Breast epithelium (tissue), 4 donors: ENCODE results near the gene WWC2. TPM values are rescaled to one million over a fixed set of nuclear protein-coding genes. Genes with fewer than 3 reads are reported as not detected.

Experiments
- DNase-seq, 2 donors: peaks; one replicate each; pipeline ENCODE4 v3.0.0-alpha.2; 2019; ENCODE audit warnings: low spot score in 2 of 2
- H3K27ac ChIP-seq, 2 donors: fragments of 200-600 bp; sonication (generic) in 1 of 2; one replicate each; pipeline ENCODE4 v1.5.1; 2016 to 2019; ENCODE audit warnings: mild to moderate bottlenecking in 1 of 2
- H3K27me3 ChIP-seq, 2 donors: fragments of 200-600 bp; sonication (generic) in 1 of 2; one replicate each; pipeline versions ENCODE4 v1.5.1 to v1.6.0; 2017 to 2019; ENCODE audit warnings: control low read depth in 1 of 2, mild to moderate bottlenecking in 1 of 2
- H3K36me3 ChIP-seq: fragments of 200-600 bp; one replicate; pipeline ENCODE4 v1.5.1; 2019
- H3K4me1 ChIP-seq, 2 donors: fragments of 200-600 bp; sonication (generic); one replicate each; pipeline ENCODE4 v1.5.1; 2016 to 2019; ENCODE audit warnings: control low read depth in 1 of 2
- H3K4me3 ChIP-seq, 3 donors: fragments of 200-600 bp; sonication (generic); 1 replicate in 2 of 3; 2 replicates in 1 of 3; pipeline ENCODE4 v1.5.1; 2016 to 2019; ENCODE audit warnings: mild to moderate bottlenecking in 3 of 3, moderate library complexity in 2 of 3
- H3K9me3 ChIP-seq, 2 donors: fragments of 200-600 bp; sonication (generic) in 1 of 2; one replicate each; pipeline ENCODE4 v1.5.1; 2016 to 2019; ENCODE audit warnings: control low read depth in 1 of 2
- POLR2A ChIP-seq: fragments of 450-650 bp; IDR thresholded peaks from one replicate; pipeline ENCODE4 v1.6.1; 2016; ENCODE audit warnings: antibody characterized with exemption, mild to moderate bottlenecking, moderate library complexity
- POLR2AphosphoS5 ChIP-seq, 3 donors: sonication (generic); formaldehyde crosslinking; IDR thresholded peaks; one replicate each; pipeline ENCODE4 v1.6.1; 2017; ENCODE audit warnings: antibody characterized with exemption in 3 of 3
- intact Hi-C: fragments of 100-400 bp; cut with DNase I; formaldehyde crosslinking; loops from one replicate; pipeline ENCODE4 v1.15.1; 2023; ENCODE audit warnings: low total_unique reads
- total RNA-seq, 3 donors: library from RNA; depleted of rRNA; stranded (reverse); fragments of >200 nt; gene quantifications; one replicate each; pipeline ENCODE4 v1.1.0, GENCODE V29; 2016
- TF ChIP-seq, protein P1 (sequence below), 3 donors: fragments of 450-650 bp; IDR thresholded peaks; one replicate each; pipeline ENCODE4 v1.5.1; 2016 to 2017; ENCODE audit warnings: antibody characterized with exemption in 3 of 3, mild to moderate bottlenecking in 3 of 3, moderate library complexity in 3 of 3

WWC2 gene
- total RNA-seq, 3 donors from 2014 or later = 37.4 to 40.4 (median 40.3) TPM

DNA sequence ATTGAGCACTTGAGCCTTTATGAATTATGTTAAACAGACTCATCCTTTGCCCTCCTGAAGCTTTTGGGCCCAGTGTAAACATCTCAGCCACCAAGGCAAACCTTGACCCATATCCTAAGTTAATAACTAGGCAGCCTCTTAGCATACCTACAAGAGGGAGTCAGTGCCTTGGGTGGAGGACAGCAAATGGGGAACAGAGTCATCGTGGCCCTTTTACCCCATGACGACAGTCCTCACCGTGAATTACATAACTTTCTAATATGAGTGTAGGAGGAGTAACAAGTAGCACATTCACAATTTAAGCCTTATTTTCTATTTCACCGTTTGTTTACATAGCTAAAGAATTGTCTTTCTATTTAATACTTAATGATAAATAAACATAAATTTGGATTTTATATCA, 204.2 kb downstream of the WWC2 start:
- Histone ChIP-seq H3K27me3 (no peaks in the 10 kb centered on the region), H3K36me3 (no peaks in the 10 kb centered on the region), H3K9me3 (no peaks in the 10 kb centered on the region), H3K4me3 (no peak overlapping the region), H3K4me1 (no peaks in the 10 kb centered on the region), H3K27ac (no peak overlapping the region)
- no peak for DNase-seq
- intact Hi-C loops = no loop called here
- TF ChIP-seq, protein P1, sequence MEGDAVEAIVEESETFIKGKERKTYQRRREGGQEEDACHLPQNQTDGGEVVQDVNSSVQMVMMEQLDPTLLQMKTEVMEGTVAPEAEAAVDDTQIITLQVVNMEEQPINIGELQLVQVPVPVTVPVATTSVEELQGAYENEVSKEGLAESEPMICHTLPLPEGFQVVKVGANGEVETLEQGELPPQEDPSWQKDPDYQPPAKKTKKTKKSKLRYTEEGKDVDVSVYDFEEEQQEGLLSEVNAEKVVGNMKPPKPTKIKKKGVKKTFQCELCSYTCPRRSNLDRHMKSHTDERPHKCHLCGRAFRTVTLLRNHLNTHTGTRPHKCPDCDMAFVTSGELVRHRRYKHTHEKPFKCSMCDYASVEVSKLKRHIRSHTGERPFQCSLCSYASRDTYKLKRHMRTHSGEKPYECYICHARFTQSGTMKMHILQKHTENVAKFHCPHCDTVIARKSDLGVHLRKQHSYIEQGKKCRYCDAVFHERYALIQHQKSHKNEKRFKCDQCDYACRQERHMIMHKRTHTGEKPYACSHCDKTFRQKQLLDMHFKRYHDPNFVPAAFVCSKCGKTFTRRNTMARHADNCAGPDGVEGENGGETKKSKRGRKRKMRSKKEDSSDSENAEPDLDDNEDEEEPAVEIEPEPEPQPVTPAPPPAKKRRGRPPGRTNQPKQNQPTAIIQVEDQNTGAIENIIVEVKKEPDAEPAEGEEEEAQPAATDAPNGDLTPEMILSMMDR (IDR thresholded peaks at IDR 0.05) = no peak
- TF ChIP-seq POLR2A (no peak), POLR2AphosphoS5 (IDR thresholded peaks at IDR 0.05) (no peak)

DNA sequence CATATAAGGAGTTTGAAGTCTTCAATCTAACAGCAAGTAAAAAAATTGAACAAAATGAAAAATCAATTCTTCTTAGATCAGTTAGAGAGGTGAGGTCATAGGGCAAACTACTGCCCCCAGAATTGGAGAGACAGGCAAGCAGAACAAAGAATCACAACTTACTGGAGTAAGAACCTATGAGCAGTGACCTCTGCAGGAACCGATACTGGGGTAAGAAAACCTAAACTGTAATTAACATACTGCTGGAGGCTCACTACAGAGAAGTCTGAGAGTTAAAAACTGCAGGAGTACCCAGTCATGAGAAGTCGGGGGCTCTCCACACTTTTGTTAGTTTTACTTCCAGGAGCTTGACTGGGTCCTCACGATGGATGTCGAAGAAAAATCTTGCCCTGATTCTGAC, 205.0 kb downstream of the WWC2 start:
- H3K9me3 ChIP-seq = no peaks in the 10 kb centered on the region
- H3K4me1 ChIP-seq = no peaks in the 10 kb centered on the region
- H3K27ac ChIP-seq = no peak overlapping the region
- TF ChIP-seq POLR2AphosphoS5 (IDR thresholded peaks at IDR 0.05) = no peak
- TF ChIP-seq POLR2A = no peak
- TF ChIP-seq, protein P1 (IDR thresholded peaks at IDR 0.05) = no peak
- H3K27me3 ChIP-seq = no peaks in the 10 kb centered on the region
- H3K36me3 ChIP-seq = no peaks in the 10 kb centered on the region
- no peak for DNase-seq
- intact Hi-C loops = no loop called here
- no peak overlapping the region for H3K4me3 ChIP-seq

DNA sequence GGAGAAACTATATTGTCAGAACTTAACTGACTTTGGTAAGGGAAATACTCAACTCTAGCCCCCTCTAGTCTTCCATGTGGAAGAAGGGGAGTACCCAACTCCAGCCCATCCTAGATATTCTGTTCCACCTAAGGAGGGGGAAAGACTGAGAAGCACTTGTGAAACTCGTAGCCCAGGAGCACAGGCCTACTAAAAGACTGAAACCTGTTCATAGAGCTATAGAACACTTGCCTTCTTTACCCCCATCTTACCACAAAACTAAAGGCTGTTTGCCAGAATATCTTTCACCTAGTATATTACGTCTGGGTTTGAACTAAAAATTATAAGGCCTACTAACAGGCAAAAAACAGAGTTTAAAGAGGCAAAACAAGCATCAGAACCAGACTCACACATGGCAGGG, 205.5 kb downstream of the WWC2 start:
- no peaks in the 10 kb centered on the region for H3K9me3 ChIP-seq
- no peaks in the 10 kb centered on the region for H3K36me3 ChIP-seq
- H3K4me1 ChIP-seq = no peaks in the 10 kb centered on the region
- intact Hi-C loops = no loop called here
- H3K27ac ChIP-seq = no peak overlapping the region
- DNase-seq = no peak
- H3K4me3 ChIP-seq = no peak overlapping the region
- no peaks in the 10 kb centered on the region for H3K27me3 ChIP-seq
- no peak for TF ChIP-seq POLR2AphosphoS5 (IDR thresholded peaks at IDR 0.05)
- TF ChIP-seq, protein P1 (IDR thresholded peaks at IDR 0.05) = no peak
- TF ChIP-seq POLR2A = no peak

DNA sequence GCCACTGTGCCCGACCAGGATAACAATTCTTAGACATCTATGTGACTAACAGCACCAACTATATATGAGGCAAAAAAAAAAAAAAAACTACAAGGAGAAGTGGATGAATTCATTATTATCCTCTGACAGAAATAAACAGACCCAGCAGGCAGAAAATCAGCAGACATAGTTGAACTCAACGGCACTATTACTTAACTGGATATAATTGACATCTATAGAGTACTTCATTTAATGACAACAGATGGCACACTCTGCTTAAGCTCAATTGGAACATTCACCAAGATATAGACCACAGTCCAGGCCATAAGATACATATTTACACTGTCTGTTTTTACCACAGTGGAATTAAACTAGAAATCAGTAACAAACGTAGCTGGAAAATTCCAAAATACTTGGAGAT, 207.8 kb downstream of the WWC2 start:
- DNase-seq = no peak
- H3K27me3 ChIP-seq = no peaks in the 10 kb centered on the region
- H3K4me3 ChIP-seq = no peak overlapping the region
- H3K27ac ChIP-seq = no peak overlapping the region
- H3K9me3 ChIP-seq = no peaks in the 10 kb centered on the region
- intact Hi-C loops = no loop called here
- no peak for TF ChIP-seq POLR2AphosphoS5 (IDR thresholded peaks at IDR 0.05)
- TF ChIP-seq, protein P1 (IDR thresholded peaks at IDR 0.05) = no peak
- no peak for TF ChIP-seq POLR2A
- H3K36me3 ChIP-seq = no peaks in the 10 kb centered on the region
- no peaks in the 10 kb centered on the region for H3K4me1 ChIP-seq

DNA sequence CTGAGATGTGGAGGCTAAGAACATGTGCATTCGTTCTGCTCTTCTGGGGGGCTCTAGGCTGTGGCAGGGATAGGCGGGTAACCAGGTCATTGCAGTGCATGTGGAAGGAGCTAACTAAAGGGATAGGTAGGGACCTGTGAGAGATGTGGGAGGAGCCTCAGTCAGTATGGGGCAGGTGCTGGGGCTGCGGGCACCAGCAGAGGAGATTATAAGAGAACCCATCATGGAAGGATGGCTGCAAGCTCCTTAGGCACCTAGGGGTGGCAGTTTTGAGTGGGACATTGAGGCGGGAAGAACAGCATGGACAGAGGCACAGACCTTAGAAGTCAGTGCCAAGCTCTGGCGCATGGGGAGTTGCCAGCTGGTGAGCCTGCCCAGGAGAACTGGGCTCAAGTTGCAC, 213.8 kb downstream of the WWC2 start:
- Histone ChIP-seq H3K27me3 (no peaks in the 10 kb centered on the region), H3K27ac (no peak overlapping the region), H3K36me3 (no peaks in the 10 kb centered on the region), H3K4me1 (no peaks in the 10 kb centered on the region), H3K4me3 (no peak overlapping the region), H3K9me3 (no peaks in the 10 kb centered on the region)
- TF ChIP-seq, protein P1 (IDR thresholded peaks at IDR 0.05) = no peak
- no peak for TF ChIP-seq POLR2AphosphoS5 (IDR thresholded peaks at IDR 0.05)
- TF ChIP-seq POLR2A = no peak
- DNase-seq = no peak
- intact Hi-C loops = no loop called here
